Stimulated activated CD8-positive, alpha-beta memory T cell treated with anti-CD3 and anti-CD28 coated beads, Interleukin-12 subunit alpha, Interleukin-12 subunit beta, amount 100 ng/mL, for 4 hours (primary cell): ENCODE results near the gene RLIM.
A peak's percentile ranks its signal among the peaks of the same experiment; 100 is the strongest.

Experiments
- DNase-seq: peaks from one replicate; pipeline ENCODE4 v3.0.0-alpha.2; 2020; ENCODE audit warnings: low read depth

Gene RLIM

GRCh38 chrX:74536832-74537371, 77.5 kb downstream of the RLIM start:
- no peak for DNase-seq

- no peak for DNase-seq
These were observed 78.1 kb downstream of the RLIM start for GRCh38 chrX:74536152-74536831.

- DNase-seq = peak; percentile 14
These were observed 78.8 kb downstream of the RLIM start for GRCh38 chrX:74535408-74536151.
